GM12878 (cell line): Measurements from ENCODE around the gene PRKG1.

Experiments used
- CBX5 ChIP-seq: sonication (generic); IDR thresholded peaks from 2 replicates; pipeline ENCODE4 v1.6.1; 2016; ENCODE audit warnings: low read depth, moderate library complexity, mild to moderate bottlenecking, inconsistent platforms
- CREB1 ChIP-seq: IDR thresholded peaks from 2 replicates; pipeline ENCODE4 v1.6.1; 2012; ENCODE audit warnings: low read depth, mild to moderate bottlenecking, inconsistent platforms
- CREM ChIP-seq: IDR thresholded peaks from 2 replicates; pipeline ENCODE4 v1.6.1; 2014; ENCODE audit warnings: antibody characterized with exemption, low read depth
- CTCF ChIP-seq, 3 experiments: IDR thresholded peaks in 2 of 3; conservative IDR thresholded peaks in 1 of 3; 2 replicates each; pipeline ENCODE4 v1.5.1; 2011; ENCODE audit warnings: low read depth in 3 of 3, low read length in 3 of 3, mild to moderate bottlenecking in 3 of 3, control low read depth in 2 of 3, moderate library complexity in 2 of 3, inconsistent platforms in 1 of 3, mixed read lengths in 1 of 3; ENCODE audit not compliant: control insufficient read depth in 2 of 3, insufficient read depth in 1 of 3; ENCODE audit errors: extremely low read depth in 1 of 3
- YY1 ChIP-seq: IDR thresholded peaks from 2 replicates; pipeline ENCODE4 v1.6.1; 2011; ENCODE audit warnings: low read depth, mild to moderate bottlenecking, low read length

DNA sequence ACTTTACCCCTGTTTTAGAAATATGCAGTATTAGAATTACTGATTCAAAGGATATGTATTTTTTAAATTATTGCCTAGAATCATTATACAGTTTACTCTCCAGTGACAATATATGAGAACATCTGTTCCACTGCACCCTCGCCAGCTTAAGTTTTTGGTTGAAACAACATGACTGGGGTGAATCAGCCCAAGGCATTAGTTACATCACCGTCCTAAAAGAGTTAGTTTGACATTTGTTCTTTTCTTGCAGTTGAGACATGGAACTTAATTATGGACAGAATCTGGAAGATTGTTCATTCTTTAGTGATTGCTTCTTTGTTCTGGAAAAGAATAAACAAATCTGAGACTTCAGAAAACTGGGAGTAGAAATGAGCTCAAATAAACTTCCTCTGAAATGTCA lies 1072.5 kb downstream of the PRKG1 start:
- TF ChIP-seq CREM: no peak
- no peak for TF ChIP-seq CTCF (IDR thresholded peaks at IDR 0.05 in 2 of 3, conservative IDR thresholded peaks at IDR 0.05 in 1 of 3; ENCODE audit: control insufficient read depth in 2 of 3, extremely low read depth in 1 of 3, insufficient read depth in 1 of 3, low read depth in 3 of 3, low read length in 3 of 3)
- no peak for TF ChIP-seq CREB1
- no peak for TF ChIP-seq CBX5
- TF ChIP-seq YY1: no peak
